ENCODE measurements around the gene BMP6.

DNA sequence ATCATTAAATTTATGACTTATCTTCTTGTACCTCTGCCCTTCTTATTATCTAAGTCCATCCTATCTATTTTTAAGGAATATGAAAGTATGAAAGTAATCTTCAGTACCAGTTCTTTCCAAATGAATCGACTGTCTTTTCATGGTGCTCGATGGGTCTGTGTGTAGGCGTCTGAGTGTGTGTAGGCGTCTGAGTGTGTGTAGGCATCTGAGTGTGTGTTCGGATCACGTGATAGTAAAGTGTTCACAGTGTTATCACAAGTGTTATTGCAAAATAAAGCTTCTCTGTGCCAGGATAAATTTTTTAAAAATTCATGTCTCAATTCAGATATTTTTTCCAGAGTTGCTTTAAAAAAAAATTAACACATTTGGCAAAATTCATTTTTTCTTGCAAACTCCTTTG, 58.3 kb downstream of the BMP6 start:
- TF ChIP-seq, protein P1, sequence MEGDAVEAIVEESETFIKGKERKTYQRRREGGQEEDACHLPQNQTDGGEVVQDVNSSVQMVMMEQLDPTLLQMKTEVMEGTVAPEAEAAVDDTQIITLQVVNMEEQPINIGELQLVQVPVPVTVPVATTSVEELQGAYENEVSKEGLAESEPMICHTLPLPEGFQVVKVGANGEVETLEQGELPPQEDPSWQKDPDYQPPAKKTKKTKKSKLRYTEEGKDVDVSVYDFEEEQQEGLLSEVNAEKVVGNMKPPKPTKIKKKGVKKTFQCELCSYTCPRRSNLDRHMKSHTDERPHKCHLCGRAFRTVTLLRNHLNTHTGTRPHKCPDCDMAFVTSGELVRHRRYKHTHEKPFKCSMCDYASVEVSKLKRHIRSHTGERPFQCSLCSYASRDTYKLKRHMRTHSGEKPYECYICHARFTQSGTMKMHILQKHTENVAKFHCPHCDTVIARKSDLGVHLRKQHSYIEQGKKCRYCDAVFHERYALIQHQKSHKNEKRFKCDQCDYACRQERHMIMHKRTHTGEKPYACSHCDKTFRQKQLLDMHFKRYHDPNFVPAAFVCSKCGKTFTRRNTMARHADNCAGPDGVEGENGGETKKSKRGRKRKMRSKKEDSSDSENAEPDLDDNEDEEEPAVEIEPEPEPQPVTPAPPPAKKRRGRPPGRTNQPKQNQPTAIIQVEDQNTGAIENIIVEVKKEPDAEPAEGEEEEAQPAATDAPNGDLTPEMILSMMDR (IDR thresholded peaks at IDR 0.05; ENCODE audit: extremely low read depth in 1 of 2, insufficient read depth in 1 of 2, low read depth in 1 of 2, low read length in 2 of 2), result no peak
- TF ChIP-seq JUN (IDR thresholded peaks at IDR 0.05; ENCODE audit: borderline replicate concordance, insufficient read depth, insufficient read length, low read depth) (no peak), POLR2A (IDR thresholded peaks at IDR 0.05; ENCODE audit: low read depth, low read length) (no peak)

Data from endothelial cell of umbilical vein (primary cell).